DOHH2 (cell line): ENCODE data around the gene STAT1.

Experiments
- EZH2phosphoT487 ChIP-seq: fragments of 200-600 bp; sonication (generic); IDR thresholded peaks from 2 replicates; pipeline ENCODE4 v1.6.1; 2017; ENCODE audit warnings: borderline replicate concordance, mild to moderate bottlenecking, antibody characterized with exemption, low read length, moderate library complexity, mixed read lengths
- TF ChIP-seq, protein P1 (sequence below): fragments of 200-600 bp; sonication (generic); IDR thresholded peaks from one replicate; pipeline ENCODE4 v1.5.1; 2014; ENCODE audit warnings: antibody characterized with exemption, mild to moderate bottlenecking, low read depth, low read length; ENCODE audit not compliant: poor library complexity, severe bottlenecking

DNA sequence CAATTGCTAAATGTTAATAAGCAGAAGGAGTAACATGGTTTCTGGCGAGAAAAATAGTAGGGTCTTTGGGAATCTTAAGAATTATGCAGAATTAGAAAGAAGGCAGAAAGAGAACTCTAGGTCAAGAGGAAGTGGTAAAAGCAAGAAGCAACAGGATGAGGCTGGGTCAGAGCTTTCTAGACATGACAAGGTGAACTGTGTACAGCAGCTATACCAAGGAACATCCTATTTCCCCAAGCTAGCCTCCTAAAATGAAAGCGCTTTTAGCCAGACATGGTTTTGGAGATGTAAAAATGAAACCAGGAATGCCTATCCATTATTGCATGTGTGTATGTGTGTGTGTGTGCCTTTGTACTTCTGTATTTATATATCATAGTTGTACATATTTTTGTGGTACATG lies 42.3 kb upstream of the STAT1 start:
- TF ChIP-seq EZH2phosphoT487: no peak
- TF ChIP-seq, protein P1, sequence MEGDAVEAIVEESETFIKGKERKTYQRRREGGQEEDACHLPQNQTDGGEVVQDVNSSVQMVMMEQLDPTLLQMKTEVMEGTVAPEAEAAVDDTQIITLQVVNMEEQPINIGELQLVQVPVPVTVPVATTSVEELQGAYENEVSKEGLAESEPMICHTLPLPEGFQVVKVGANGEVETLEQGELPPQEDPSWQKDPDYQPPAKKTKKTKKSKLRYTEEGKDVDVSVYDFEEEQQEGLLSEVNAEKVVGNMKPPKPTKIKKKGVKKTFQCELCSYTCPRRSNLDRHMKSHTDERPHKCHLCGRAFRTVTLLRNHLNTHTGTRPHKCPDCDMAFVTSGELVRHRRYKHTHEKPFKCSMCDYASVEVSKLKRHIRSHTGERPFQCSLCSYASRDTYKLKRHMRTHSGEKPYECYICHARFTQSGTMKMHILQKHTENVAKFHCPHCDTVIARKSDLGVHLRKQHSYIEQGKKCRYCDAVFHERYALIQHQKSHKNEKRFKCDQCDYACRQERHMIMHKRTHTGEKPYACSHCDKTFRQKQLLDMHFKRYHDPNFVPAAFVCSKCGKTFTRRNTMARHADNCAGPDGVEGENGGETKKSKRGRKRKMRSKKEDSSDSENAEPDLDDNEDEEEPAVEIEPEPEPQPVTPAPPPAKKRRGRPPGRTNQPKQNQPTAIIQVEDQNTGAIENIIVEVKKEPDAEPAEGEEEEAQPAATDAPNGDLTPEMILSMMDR: no peak
